Heart left ventricle (tissue), 16 donors: ENCODE results near the gene GJD4. TPM values are rescaled to one million over a fixed set of nuclear protein-coding genes. Genes with fewer than 3 reads are reported as not detected.
A peak's percentile ranks its signal among the peaks of the same experiment; 100 is the strongest.

Source experiments
- ATAC-seq, 4 donors: fragments of 200-7000 bp; cut with Tn5 transposase; one replicate each; pipeline ENCODE4 v1.9.1; 2020 to 2022; ENCODE audit warnings: moderate library complexity in 4 of 4, mild to moderate bottlenecking in 3 of 4, moderate number of reproducible peaks in 1 of 4
- DNase-seq, 5 donors: peaks; one replicate each; pipeline ENCODE4 v3.0.0-alpha.2; 2020
- H3K27ac ChIP-seq, 12 donors: fragments of 200-600 bp; sonication (generic) in 4 of 12; one replicate each; pipeline versions ENCODE4 v1.5.0 to v1.8.0; 2016 to 2022; ENCODE audit warnings: mild to moderate bottlenecking in 2 of 12
- H3K27me3 ChIP-seq, 9 donors: fragments of 200-600 bp; sonication (generic) in 2 of 9; one replicate each; pipeline versions ENCODE4 v1.5.1 to v1.8.0; 2016 to 2022; ENCODE audit warnings: mild to moderate bottlenecking in 3 of 9
- H3K36me3 ChIP-seq, 9 donors: fragments of 200-600 bp; sonication (generic) in 2 of 9; one replicate each; pipeline versions ENCODE4 v1.5.0 to v1.8.0; 2018 to 2022; ENCODE audit warnings: mild to moderate bottlenecking in 2 of 9
- H3K4me1 ChIP-seq, 12 donors: fragments of 200-600 bp; sonication (generic) in 4 of 12; one replicate each; pipeline versions ENCODE4 v1.5.0 to v1.8.0; 2016 to 2022; ENCODE audit warnings: mild to moderate bottlenecking in 3 of 12
- H3K4me3 ChIP-seq, 12 donors: fragments of 200-600 bp; sonication (generic) in 4 of 12; one replicate each; pipeline versions ENCODE4 v1.5.0 to v1.8.0; 2017 to 2022; ENCODE audit warnings: mild to moderate bottlenecking in 9 of 12, moderate library complexity in 4 of 12
- H3K9me3 ChIP-seq, 12 donors: fragments of 200-600 bp; sonication (generic) in 4 of 12; one replicate each; pipeline versions ENCODE4 v1.5.0 to v1.8.0; 2016 to 2022; ENCODE audit warnings: mild to moderate bottlenecking in 1 of 12
- POLR2A ChIP-seq, 2 donors: fragments of 450-650 bp; IDR thresholded peaks; one replicate each; pipeline ENCODE4 v1.6.1; 2017; ENCODE audit warnings: antibody characterized with exemption in 2 of 2, mild to moderate bottlenecking in 2 of 2, moderate library complexity in 2 of 2
- WGBS, 4 donors: extraction: QIAGEN DNeasy Blood & Tissue Kit in 2 of 4; methylation state at CpG; one replicate each; pipeline versions ENCODE4 v1.1.5 to v1.1.7; 2013 to 2018; 5-methylcytosine and 5-hydroxymethylcytosine counted together
- intact Hi-C, 10 donors: fragments of 100-400 bp; cut with DNase I; formaldehyde crosslinking; loops; one replicate each; pipeline versions ENCODE4 v1.11.1 to v1.14.2; 2022
- polyA plus RNA-seq, 2 donors: library from polyadenylated mRNA; stranded (reverse); fragments of 200-250 nt; gene quantifications; one replicate each; pipeline ENCODE4 v1.2.3, GENCODE V29; 2013
- total RNA-seq, 9 donors: library from RNA; depleted of rRNA in 2 of 9; stranded (reverse); fragments of >200 nt in 2 of 9; fragmentation: NEBNext Ultra II Directional in 3 of 9; extraction: Animal tissue kit (Norgen Biotek cat#: 25700) in 3 of 9; gene quantifications; one replicate each; pipeline versions ENCODE4 v1.1.0 to v1.2.4, GENCODE V29; 2016 to 2023
- TF ChIP-seq, protein P1 (sequence below), 12 donors: fragments of 200-600 bp; sonication (generic) in 4 of 12; IDR thresholded peaks; one replicate each; pipeline versions ENCODE4 v1.5.0 to v1.8.0; 2018 to 2022; ENCODE audit warnings: antibody characterized with exemption in 12 of 12, mild to moderate bottlenecking in 5 of 12
- donor health status: ischemic (EF 13 %, LVEDD 7.1; RV severe dilation, severe dysfunction).
- donor health status: healthy with polysubstance abuse.
- donor health status: DM: no; HTN: yes; CAD: no.
- donor health status: DM: no; HTN: no; CAD: no.
- donor health status: ischemic (EF 25% LVEDD 6.9; RV normal size, moderate dysfunction).
- donor health status: ischemic (EF 25% LVEDD 5.7; RV mildly dilated, moderate dysfunction).
- donor health status: healthy.
- donor health status: DM: yes; HTN: yes; CAD: no.
- donor health status: ischemic (EF 35%, LVEDD 5.7; RV mildly dilated, moderate dysfunction).
- donor health status: nonischemic (EF 11% LVEDD 7.7; RV severe dilation, severe dysfunction).
- donor health status: DM: yes; HTN: yes; CAD: no.
- donor health status: PGD.
- donor health status: ischemic (EF 29% LVEDD 5.4; RV normal size, mild dysfunction).
- donor health status: nonischemic (EF 23%, LVEDD 6.1; RV moderate dilation, normal function).

Gene GJD4
- total and polyA plus RNA-seq, 11 donors, result not detected

DNA sequence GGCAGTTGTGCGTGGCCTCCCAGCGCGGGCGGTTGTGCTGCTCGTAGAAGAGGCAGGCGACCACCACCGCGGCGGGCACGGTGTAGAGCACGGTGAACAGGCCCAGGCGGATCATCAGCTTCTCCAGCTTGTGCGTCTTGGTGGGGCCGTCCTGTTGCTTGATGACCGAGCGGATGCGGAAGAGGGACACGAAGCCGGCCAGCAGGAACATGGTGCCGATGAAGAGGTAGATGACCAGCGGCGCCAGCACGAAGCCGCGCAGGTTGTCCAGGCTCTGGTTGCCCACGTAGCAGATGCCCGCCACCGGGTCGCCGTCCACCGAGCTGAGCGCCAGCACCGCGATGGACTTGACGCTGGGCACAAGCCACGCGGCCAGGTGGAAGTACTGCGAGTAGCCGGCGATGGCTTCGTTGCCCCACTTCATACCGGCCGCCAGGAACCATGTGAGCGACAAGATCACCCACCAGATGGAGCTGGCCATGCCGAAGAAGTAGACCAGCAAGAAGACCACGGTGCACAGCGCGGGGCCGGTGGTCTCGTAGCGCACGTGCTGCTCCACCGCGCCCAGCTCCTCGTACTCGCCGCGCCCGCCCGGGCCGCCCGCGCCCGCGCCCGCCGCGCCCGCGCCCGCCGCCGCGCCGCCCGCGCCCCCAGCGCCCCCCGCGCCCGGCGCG lies 34.7 kb downstream of the GJD4 start:
- H3K4me3 ChIP-seq, result peak overlapping the region in 11 of 12 donors; percentile 25 to 94 (median 59)
- 6 to 23% (median 17%) methylated on average over 39 to 83 of the region's 83 CpGs for WGBS, 4 donors
- H3K27ac ChIP-seq, result peak overlapping the region in 2 of 12 donors; percentile 60 to 75
- H3K4me1 ChIP-seq, result peaks cover 0 to 53% (median 19%) of the 10 kb centered on the region in 12 donors
- DNase-seq (peak in 3 of 5 donors; percentile 19 to 46 (median 28)), ATAC-seq (no peak)
- TF ChIP-seq, protein P1, sequence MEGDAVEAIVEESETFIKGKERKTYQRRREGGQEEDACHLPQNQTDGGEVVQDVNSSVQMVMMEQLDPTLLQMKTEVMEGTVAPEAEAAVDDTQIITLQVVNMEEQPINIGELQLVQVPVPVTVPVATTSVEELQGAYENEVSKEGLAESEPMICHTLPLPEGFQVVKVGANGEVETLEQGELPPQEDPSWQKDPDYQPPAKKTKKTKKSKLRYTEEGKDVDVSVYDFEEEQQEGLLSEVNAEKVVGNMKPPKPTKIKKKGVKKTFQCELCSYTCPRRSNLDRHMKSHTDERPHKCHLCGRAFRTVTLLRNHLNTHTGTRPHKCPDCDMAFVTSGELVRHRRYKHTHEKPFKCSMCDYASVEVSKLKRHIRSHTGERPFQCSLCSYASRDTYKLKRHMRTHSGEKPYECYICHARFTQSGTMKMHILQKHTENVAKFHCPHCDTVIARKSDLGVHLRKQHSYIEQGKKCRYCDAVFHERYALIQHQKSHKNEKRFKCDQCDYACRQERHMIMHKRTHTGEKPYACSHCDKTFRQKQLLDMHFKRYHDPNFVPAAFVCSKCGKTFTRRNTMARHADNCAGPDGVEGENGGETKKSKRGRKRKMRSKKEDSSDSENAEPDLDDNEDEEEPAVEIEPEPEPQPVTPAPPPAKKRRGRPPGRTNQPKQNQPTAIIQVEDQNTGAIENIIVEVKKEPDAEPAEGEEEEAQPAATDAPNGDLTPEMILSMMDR (IDR thresholded peaks at IDR 0.05), result peak in 1 of 12 donors; percentile 40
- no peak for TF ChIP-seq POLR2A (IDR thresholded peaks at IDR 0.05)
- intact Hi-C loops, result loop anchor here (1.0 to 10.0 kb wide), 24 partner anchors 182 to 1245 kb away; partner anchors contain the start of gene CREM (in 1 of the 10)
- H3K36me3 ChIP-seq, result peaks cover 0 to 12% (median 0%) of the 10 kb centered on the region in 9 donors
- peaks cover 0 to 48% (median 0%) of the 10 kb centered on the region in 9 donors for H3K27me3 ChIP-seq
- H3K9me3 ChIP-seq, result no peaks in the 10 kb centered on the region

DNA sequence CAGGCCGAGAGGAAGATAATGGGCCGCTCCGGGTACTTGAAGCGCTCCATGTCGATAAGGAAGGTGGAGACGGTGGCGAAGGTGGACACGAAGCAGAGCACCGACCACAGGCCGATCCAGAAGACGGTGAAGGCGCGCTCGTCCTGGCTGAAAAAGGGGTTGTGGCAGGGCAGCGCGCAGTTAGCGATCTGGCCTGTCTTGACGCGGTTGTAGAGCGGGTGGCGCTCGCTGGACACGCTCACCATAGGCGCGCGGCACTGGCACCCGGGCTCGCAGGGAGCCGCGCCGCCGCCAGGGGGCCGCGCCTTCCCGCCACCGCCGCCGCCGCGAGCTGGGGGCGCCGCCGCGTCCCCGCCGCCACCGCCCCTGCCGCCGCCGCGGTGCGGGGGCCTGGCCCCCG lies 35.3 kb downstream of the GJD4 start:
- Histone ChIP-seq H3K9me3 (no peaks in the 10 kb centered on the region), H3K4me3 (peak overlapping the region in 11 of 12 donors; percentile 25 to 94 (median 59)), H3K4me1 (peaks cover 0 to 50% (median 19%) of the 10 kb centered on the region in 12 donors), H3K36me3 (peaks cover 0 to 12% (median 0%) of the 10 kb centered on the region in 9 donors), H3K27ac (peak overlapping the region in 5 of 12 donors; percentile 47 to 75 (median 60)), H3K27me3 (peaks cover 0 to 52% (median 0%) of the 10 kb centered on the region in 9 donors)
- TF ChIP-seq, protein P1 (IDR thresholded peaks at IDR 0.05), result peak; percentile 21 to 62 (median 50)
- no peak for TF ChIP-seq POLR2A (IDR thresholded peaks at IDR 0.05)
- peak; percentile 17 to 35 (median 26) for ATAC-seq
- intact Hi-C loops, result loop anchor here (1.0 to 10.0 kb wide), 18 partner anchors 182 to 1087 kb away; no protein-coding TSS in a partner anchor
- DNase-seq, result peak; percentile 68 to 85 (median 74)
- WGBS, 4 donors, result 0 to 4% (median 0%) methylated on average over 6 to 53 of the region's 53 CpGs

DNA sequence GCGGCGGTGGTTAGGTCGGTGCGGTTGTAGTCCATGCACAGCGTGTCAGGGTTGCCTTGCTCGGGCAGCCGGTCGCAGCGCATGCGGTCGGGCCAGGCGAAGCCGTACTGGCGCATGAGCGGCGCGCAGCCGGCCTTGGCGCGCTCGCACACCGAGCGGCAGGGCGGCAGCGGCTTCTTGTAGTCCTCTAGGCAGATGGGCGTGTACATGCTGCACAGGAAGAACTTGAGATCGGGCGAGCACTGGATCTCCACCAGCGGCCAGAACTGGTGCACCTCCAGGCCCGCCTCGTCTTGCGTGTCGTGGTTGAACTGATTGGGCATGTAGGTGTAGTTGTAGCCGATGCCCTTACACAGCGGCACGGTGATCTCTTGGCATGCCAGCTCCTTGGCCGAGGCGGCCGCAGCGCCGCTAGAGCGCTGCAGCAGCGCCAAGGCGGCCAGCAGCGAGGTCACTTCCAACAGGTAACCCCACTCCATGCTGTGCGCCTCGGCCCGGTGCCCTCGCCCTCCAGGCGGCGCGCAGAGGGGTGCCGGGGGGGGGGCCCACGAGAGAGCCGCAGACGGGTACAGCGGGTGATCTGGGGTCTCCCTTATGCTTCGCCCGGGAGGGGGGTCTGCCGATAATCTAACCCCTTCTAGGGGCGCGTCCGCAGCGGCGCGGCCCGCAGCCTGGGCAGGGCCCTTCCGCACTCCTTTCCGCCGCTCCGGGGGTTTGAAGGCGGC lies 36.0 kb downstream of the GJD4 start:
- peaks cover 0 to 44% (median 17%) of the 10 kb centered on the region in 12 donors for H3K4me1 ChIP-seq
- ATAC-seq (peak in 3 of 4 donors; percentile 24 to 43 (median 26)), DNase-seq (peak; percentile 61 to 81 (median 71))
- no peak for TF ChIP-seq POLR2A (IDR thresholded peaks at IDR 0.05)
- TF ChIP-seq, protein P1 (IDR thresholded peaks at IDR 0.05), result peak in 4 of 12 donors; percentile 2 to 28 (median 12)
- H3K36me3 ChIP-seq, result peaks cover 0 to 12% (median 0%) of the 10 kb centered on the region in 9 donors
- WGBS, 4 donors, result 0 to 1% (median 0%) methylated on average over 44 to 72 of the region's 72 CpGs
- H3K27ac ChIP-seq, result peak overlapping the region; percentile 75 to 97 (median 92)
- peaks cover 0 to 52% (median 0%) of the 10 kb centered on the region in 9 donors for H3K27me3 ChIP-seq
- intact Hi-C loops, result loop anchor here (1.0 to 10.0 kb wide), 18 partner anchors 181 to 1086 kb away; no protein-coding TSS in a partner anchor
- H3K4me3 ChIP-seq, result peak overlapping the region; percentile 74 to 97 (median 80)
- no peaks in the 10 kb centered on the region for H3K9me3 ChIP-seq
